Endothelial cell of umbilical vein (primary cell): ENCODE results near the gene CNGA4. TPM values are rescaled to one million over a fixed set of nuclear protein-coding genes. Genes with fewer than 3 reads are reported as not detected.

ENCODE experiments used
- BruUV-seq: library from RNA; stranded (reverse); fragments of 400-500 nt; replicated peaks from 2 replicates; lab custom pipeline; 2021; lab: Mats Ljungman, UMichigan
- CTCF ChIA-PET: fragments of 300-600, 350-600 bp; sonication (Branson Sonifier 250); formaldehyde crosslinking; loops from one replicate; lab custom pipeline; 2021; ENCODE audit warnings: antibody characterized with exemption, inconsistent platforms; lab: Charles Lee
- POLR2A ChIA-PET: fragments of 300-600, 350-600 bp; sonication (Branson Sonifier 250); formaldehyde crosslinking; loops from one replicate; lab custom pipeline; 2021; ENCODE audit warnings: antibody characterized with exemption, inconsistent platforms; lab: Charles Lee
- DNase-seq: peaks from one replicate; pipeline ENCODE4 v3.0.0-alpha.2; 2011; ENCODE audit warnings: low read depth, low spot score
- FAIRE-seq: peaks from 2 replicates; lab custom pipeline; 2011; peaks lifted over from hg19 to GRCh38; lab: Jason Lieb, UNC
- H2AFZ ChIP-seq: 2 replicates; pipeline ENCODE4 v1.6.0; 2012; ENCODE audit warnings: low read depth, low read length, control low read depth, inconsistent platforms
- H3K27ac ChIP-seq: 2 replicates; pipeline ENCODE4 v1.5.1; 2011; ENCODE audit warnings: low read depth, mild to moderate bottlenecking, control low read depth, low read length, moderate library complexity; ENCODE audit not compliant: insufficient read depth
- H3K27me3 ChIP-seq, 2 experiments: 2 replicates each; pipeline versions ENCODE4 v1.6.0 to v1.6.1; 2011; ENCODE audit warnings: low read length in 2 of 2, mixed read lengths in 1 of 2; ENCODE audit not compliant: control insufficient read depth in 2 of 2, insufficient read depth in 2 of 2
- H3K36me3 ChIP-seq, 2 experiments: 2 replicates in 1 of 2; 3 replicates in 1 of 2; pipeline ENCODE4 v1.5.1; 2011; ENCODE audit warnings: low read length in 2 of 2, mild to moderate bottlenecking in 1 of 2, moderate library complexity in 1 of 2; ENCODE audit not compliant: control insufficient read depth in 2 of 2, insufficient read depth in 2 of 2; ENCODE audit errors: extremely low read depth in 1 of 2
- H3K4me1 ChIP-seq: 3 replicates; pipeline ENCODE4 v1.5.1; 2011; ENCODE audit warnings: mild to moderate bottlenecking, low read length; ENCODE audit not compliant: control insufficient read depth, insufficient read depth; ENCODE audit errors: extremely low read depth
- H3K4me2 ChIP-seq: 2 replicates; pipeline ENCODE4 v1.6.1; 2011; ENCODE audit warnings: low read length, control low read depth, mixed read lengths; ENCODE audit not compliant: insufficient read depth
- H3K4me3 ChIP-seq, 3 experiments: fragments of 200-600 bp in 1 of 3; sonication (generic), shearing (Covaris generic) in 1 of 3; replicated peaks in 1 of 3; 2 replicates each; pipeline ENCODE4 v1.5.1; 2011 to 2016; ENCODE audit warnings: control low read depth in 3 of 3, low read length in 3 of 3, mild to moderate bottlenecking in 2 of 3, inconsistent platforms in 1 of 3, low read depth in 1 of 3, moderate library complexity in 1 of 3; ENCODE audit not compliant: insufficient read depth in 1 of 3
- H3K79me2 ChIP-seq: 2 replicates; pipeline ENCODE4 v1.6.0; 2012; ENCODE audit warnings: low read length, inconsistent platforms; ENCODE audit not compliant: control insufficient read depth, insufficient read depth
- H3K9ac ChIP-seq: replicated peaks from 2 replicates; pipeline ENCODE3; 2011; ENCODE audit warnings: low read length, control low read depth; ENCODE audit not compliant: insufficient read depth; ENCODE audit errors: extremely low read depth
- H3K9me1 ChIP-seq: replicated peaks from 3 replicates; pipeline ENCODE4 v1.6.0; 2011; ENCODE audit warnings: mild to moderate bottlenecking, low read length; ENCODE audit not compliant: control insufficient read depth, insufficient read depth; ENCODE audit errors: extremely low read depth
- H3K9me3 ChIP-seq: replicated peaks from 2 replicates; pipeline ENCODE4 v1.5.1; 2012; ENCODE audit warnings: low read length, inconsistent platforms; ENCODE audit not compliant: control insufficient read depth, insufficient read depth
- H4K20me1 ChIP-seq: replicated peaks from 2 replicates; pipeline ENCODE3; 2011; ENCODE audit warnings: mild to moderate bottlenecking, low read length; ENCODE audit not compliant: control insufficient read depth, insufficient read depth; ENCODE audit errors: extremely low read depth
- CTCF ChIP-seq, 2 donors: IDR thresholded peaks; 1 replicate in 1 of 2; 2 replicates in 1 of 2; pipeline ENCODE4 v1.5.1; 2011; ENCODE audit warnings: low read length in 2 of 2, mild to moderate bottlenecking in 2 of 2, moderate library complexity in 2 of 2, control low read depth in 1 of 2, inconsistent platforms in 1 of 2, low read depth in 1 of 2; ENCODE audit not compliant: insufficient read depth in 1 of 2; ENCODE audit errors: extremely low read depth in 1 of 2
- EZH2 ChIP-seq: IDR thresholded peaks from 2 replicates; pipeline ENCODE4 v1.6.1; 2012; ENCODE audit warnings: borderline replicate concordance, low read depth, mild to moderate bottlenecking, moderate library complexity, low read length, inconsistent platforms; ENCODE audit not compliant: severe bottlenecking
- FOS ChIP-seq: IDR thresholded peaks from 2 replicates; pipeline ENCODE4 v1.6.1; 2011; ENCODE audit warnings: mild to moderate bottlenecking, low read length, moderate library complexity, borderline replicate concordance; ENCODE audit not compliant: insufficient read depth
- GATA2 ChIP-seq: IDR thresholded peaks from 2 replicates; pipeline ENCODE4 v1.7.0; 2011; ENCODE audit warnings: low read depth, mild to moderate bottlenecking, moderate library complexity, mixed read lengths, low read length; ENCODE audit not compliant: insufficient read length, insufficient read depth
- JUN ChIP-seq: IDR thresholded peaks from 2 replicates; pipeline ENCODE4 v1.6.1; 2011; ENCODE audit warnings: borderline replicate concordance, low read depth; ENCODE audit not compliant: insufficient read length, insufficient read depth
- MAX ChIP-seq: IDR thresholded peaks from 2 replicates; pipeline ENCODE4 v1.6.1; 2011; ENCODE audit not compliant: insufficient read depth, insufficient read length
- MYC ChIP-seq: IDR thresholded peaks from one replicate; pipeline ENCODE4 v1.6.1; 2011; ENCODE audit warnings: mild to moderate bottlenecking, low read depth, low read length
- POLR2A ChIP-seq: IDR thresholded peaks from 2 replicates; pipeline ENCODE4 v1.6.1; 2012; ENCODE audit warnings: low read depth, mild to moderate bottlenecking, control low read depth, low read length
- POLR2AphosphoS5 ChIP-seq: IDR thresholded peaks from 2 replicates; pipeline ENCODE4 v1.6.1; 2012; ENCODE audit warnings: low read depth, mild to moderate bottlenecking, control low read depth, low read length, moderate library complexity; ENCODE audit not compliant: insufficient read depth
- dilution Hi-C: fragments of 300-500 bp; cut with MboI; formaldehyde crosslinking; loops from one replicate; pipeline ENCODE4 v1.15.0; 2019; ENCODE audit warnings: low sequenced_read_pairs; ENCODE audit not compliant: extremely low pct_ligation_motif_present
- intact Hi-C: fragments of 100-400 bp; cut with micrococcal nuclease; formaldehyde crosslinking; loops from one replicate; pipeline ENCODE4 v1.10.0; 2022
- polyA plus RNA-seq, 4 experiments: library from polyadenylated mRNA; depleted of rRNA in 3 of 4; stranded (reverse) in 3 of 4; unstranded in 1 of 4; fragments of >200 nt; gene quantifications; 2 replicates each; pipeline versions ENCODE4 v1.2.1 to v1.2.3, GENCODE V29; 2011 to 2012; ENCODE audit warnings: missing spikeins in 1 of 4
- total RNA-seq: library from RNA; stranded (reverse); gene quantifications from 2 replicates; pipeline ENCODE4 v1.2.3, GENCODE V29; 2021

The CNGA4 gene
- total and polyA plus RNA-seq, 2 donors (not counting 3 experiments of a cell fraction or from before 2014, with no cell fraction given) = 0.11 TPM; not detected in 1

GRCh38 chr11:6263662-6264061 is 24.8 kb downstream of the CNGA4 start:
- FAIRE-seq (no peak), DNase-seq (no peak)
- Histone ChIP-seq H2AFZ (no peak overlapping the region), H3K27ac (no peak overlapping the region), H3K79me2 (no peaks in the 10 kb centered on the region), H3K9ac (no peak overlapping the region), H3K4me3 (no peak overlapping the region), H3K9me1 (no peaks in the 10 kb centered on the region), H3K9me3 (no peaks in the 10 kb centered on the region), H3K4me1 (no peaks in the 10 kb centered on the region), H3K36me3 (no peaks in the 10 kb centered on the region), H3K4me2 (no peak overlapping the region), H4K20me1 (no peaks in the 10 kb centered on the region), H3K27me3 (peaks cover 29 to 41% of the 10 kb centered on the region in 2 experiments)
- intact Hi-C loops (no loop called here), dilution Hi-C loops (no loop called here)
- TF ChIP-seq MYC = no peak
- TF ChIP-seq POLR2A = no peak
- TF ChIP-seq EZH2 = no peak
- TF ChIP-seq CTCF (IDR thresholded peaks at IDR 0.05; ENCODE audit: extremely low read depth in 1 of 2, insufficient read depth in 1 of 2, low read depth in 1 of 2, low read length in 2 of 2) = no peak
- no peak for TF ChIP-seq MAX
- no peak for TF ChIP-seq POLR2AphosphoS5
- TF ChIP-seq JUN = no peak
- no peak for TF ChIP-seq GATA2
- no peak for TF ChIP-seq FOS
- ChIA-PET POLR2A (no interaction called here), CTCF (no interaction called here)
- no TSS peak for BruUV-seq
